H9 (cell line): ENCODE results near the gene SYNRG. TPM values are rescaled to one million over a fixed set of nuclear protein-coding genes. Genes with fewer than 3 reads are reported as not detected.

ENCODE experiments used
- DNase-seq: peaks from one replicate; pipeline ENCODE4 v3.0.0-alpha.2; 2017
- H2AFZ ChIP-seq: one replicate; pipeline ENCODE4 v1.6.1; 2013; ENCODE audit warnings: mild to moderate bottlenecking, low read length, control low read depth, moderate library complexity
- H2AK5ac ChIP-seq: 2 replicates; pipeline ENCODE4 v1.6.1; 2013; ENCODE audit warnings: low read length, control low read depth, mixed read lengths; ENCODE audit not compliant: insufficient read length
- H2BK120ac ChIP-seq: one replicate; pipeline ENCODE4 v1.6.1; 2013; ENCODE audit warnings: low read depth, mild to moderate bottlenecking, low read length, control low read depth, inconsistent platforms; ENCODE audit not compliant: poor library complexity, severe bottlenecking
- H2BK12ac ChIP-seq: 2 replicates; pipeline ENCODE4 v1.6.1; 2013; ENCODE audit warnings: low read length, control low read depth, mixed read lengths, low read depth; ENCODE audit not compliant: insufficient read length
- H2BK15ac ChIP-seq: 2 replicates; pipeline ENCODE4 v1.6.1; 2013; ENCODE audit warnings: low read depth, low read length, control low read depth
- H2BK20ac ChIP-seq: one replicate; pipeline ENCODE4 v1.6.1; 2013; ENCODE audit warnings: low read depth, mild to moderate bottlenecking, low read length, control low read depth, inconsistent platforms; ENCODE audit not compliant: poor library complexity, severe bottlenecking
- H2BK5ac ChIP-seq: 2 replicates; pipeline ENCODE4 v1.6.1; 2013; ENCODE audit warnings: low read length, control low read depth, mixed read lengths; ENCODE audit not compliant: insufficient read length
- H3K14ac ChIP-seq: 2 replicates; pipeline ENCODE4 v1.6.1; 2013; ENCODE audit warnings: low read length, control low read depth; ENCODE audit not compliant: insufficient read depth
- H3K18ac ChIP-seq: 2 replicates; pipeline ENCODE4 v1.6.1; 2013; ENCODE audit warnings: low read depth, mild to moderate bottlenecking, mixed read lengths, low read length, control low read depth; ENCODE audit not compliant: insufficient read length
- H3K23ac ChIP-seq: 2 replicates; pipeline ENCODE4 v1.6.1; 2013; ENCODE audit warnings: low read length, control low read depth, mixed read lengths, low read depth; ENCODE audit not compliant: insufficient read length
- H3K23me2 ChIP-seq: 2 replicates; pipeline ENCODE4 v1.6.1; 2013; ENCODE audit warnings: low read depth, mild to moderate bottlenecking, mixed read lengths, low read length, control low read depth; ENCODE audit not compliant: insufficient read length, poor library complexity, severe bottlenecking
- H3K27ac ChIP-seq: 2 replicates; pipeline ENCODE4 v1.5.1; 2013; ENCODE audit warnings: low read length, control low read depth, mixed read lengths, low read depth; ENCODE audit not compliant: insufficient read length
- H3K27me3 ChIP-seq: 2 replicates; pipeline ENCODE4 v1.6.1; 2013; ENCODE audit warnings: low read length, control low read depth, inconsistent platforms; ENCODE audit not compliant: insufficient read depth
- H3K4ac ChIP-seq: 2 replicates; pipeline ENCODE4 v1.6.1; 2013; ENCODE audit warnings: low read depth, mild to moderate bottlenecking, control low read depth, inconsistent platforms, low read length, moderate library complexity
- H3K4me1 ChIP-seq: 2 replicates; pipeline ENCODE4 v1.6.1; 2013; ENCODE audit warnings: low read length, control low read depth, inconsistent platforms; ENCODE audit not compliant: insufficient read depth
- H3K4me2 ChIP-seq: 2 replicates; pipeline ENCODE4 v1.6.1; 2013; ENCODE audit warnings: low read length, control low read depth, mixed read lengths; ENCODE audit not compliant: insufficient read length, insufficient read depth
- H3K56ac ChIP-seq: 2 replicates; pipeline ENCODE4 v1.6.1; 2013; ENCODE audit warnings: low read depth, mild to moderate bottlenecking, mixed read lengths, low read length, control low read depth; ENCODE audit not compliant: insufficient read length
- H3K79me1 ChIP-seq: 2 replicates; pipeline ENCODE4 v1.6.1; 2013; ENCODE audit warnings: low read depth, mild to moderate bottlenecking, moderate library complexity, low read length, control low read depth, inconsistent platforms; ENCODE audit not compliant: insufficient read depth, poor library complexity, severe bottlenecking
- H3K79me2 ChIP-seq: 2 replicates; pipeline ENCODE4 v1.6.1; 2013; ENCODE audit warnings: low read length, control low read depth, inconsistent platforms; ENCODE audit not compliant: insufficient read depth
- H3K9ac ChIP-seq: 2 replicates; pipeline ENCODE4 v1.6.1; 2013; ENCODE audit warnings: low read length, control low read depth, mixed read lengths; ENCODE audit not compliant: insufficient read length; ENCODE audit errors: extremely low read depth
- H3K9me3 ChIP-seq: one replicate; pipeline ENCODE4 v1.6.1; 2013; ENCODE audit warnings: low read depth, low read length, inconsistent platforms; ENCODE audit not compliant: control insufficient read depth
- H3T11ph ChIP-seq: one replicate; pipeline ENCODE4 v1.6.1; 2013; ENCODE audit warnings: mild to moderate bottlenecking, low read length, control low read depth, inconsistent platforms
- H4K20me1 ChIP-seq: one replicate; pipeline ENCODE4 v1.6.1; 2013; ENCODE audit not compliant: control insufficient read depth, insufficient read length, insufficient read depth
- H4K5ac ChIP-seq: 2 replicates; pipeline ENCODE4 v1.6.1; 2013; ENCODE audit warnings: low read depth, mild to moderate bottlenecking, mixed read lengths, low read length, control low read depth; ENCODE audit not compliant: insufficient read length
- H4K8ac ChIP-seq: replicated peaks from 2 replicates; pipeline ENCODE4 v1.6.1; 2013; ENCODE audit warnings: low read length, control low read depth, mixed read lengths, low read depth; ENCODE audit not compliant: insufficient read length
- H4K91ac ChIP-seq: 2 replicates; pipeline ENCODE4 v1.6.1; 2013; ENCODE audit warnings: low read depth, mild to moderate bottlenecking, moderate library complexity, mixed read lengths, low read length, control low read depth; ENCODE audit not compliant: insufficient read length
- H3K27ac Mint-ChIP-seq, 3 experiments: 2 replicates in 2 of 3; 3 replicates in 1 of 3; pipeline ENCODE4 v1.8.0; 2020 to 2021; ENCODE audit warnings: mixed read lengths in 3 of 3, mild to moderate bottlenecking in 1 of 3, moderate library complexity in 1 of 3
- H3K27me3 Mint-ChIP-seq: 2 replicates; pipeline ENCODE4 v1.8.0; 2021; ENCODE audit warnings: low read depth, mild to moderate bottlenecking, moderate library complexity, mixed read lengths
- H3K36me3 Mint-ChIP-seq, 3 experiments: 2 replicates in 2 of 3; 3 replicates in 1 of 3; pipeline ENCODE4 v1.8.0; 2020 to 2021; ENCODE audit warnings: low read depth in 3 of 3, mixed read lengths in 3 of 3; ENCODE audit not compliant: insufficient read depth in 1 of 3
- H3K4me1 Mint-ChIP-seq, 2 experiments: 2 replicates each; pipeline ENCODE4 v1.8.0; 2020; ENCODE audit warnings: mixed read lengths in 2 of 2
- H3K4me3 Mint-ChIP-seq, 2 experiments: 2 replicates in 1 of 2; 3 replicates in 1 of 2; pipeline ENCODE4 v1.8.0; 2020 to 2021; ENCODE audit warnings: mild to moderate bottlenecking in 2 of 2, mixed read lengths in 2 of 2, moderate library complexity in 1 of 2
- H3K9me3 Mint-ChIP-seq, 2 experiments: 2 replicates in 1 of 2; 3 replicates in 1 of 2; pipeline ENCODE4 v1.8.0; 2020; ENCODE audit warnings: mild to moderate bottlenecking in 2 of 2, mixed read lengths in 2 of 2, moderate library complexity in 1 of 2
- CTCF ChIP-seq: fragments of 200-600 bp; sonication (generic); conservative IDR thresholded peaks from 3 replicates; pipeline ENCODE4 v1.8.0; 2021; ENCODE audit warnings: antibody characterized with exemption, mild to moderate bottlenecking
- WGBS: extraction: QIAGEN DNeasy Blood & Tissue Kit; methylation state at CpG from one replicate; pipeline ENCODE4 v1.1.7; 2013; ENCODE audit warnings: missing lambda C conversion rate, low lambda C conversion rate, mixed read lengths; ENCODE audit not compliant: insufficient read length; ENCODE audit errors: extremely low coverage; 5-methylcytosine and 5-hydroxymethylcytosine counted together
- total RNA-seq: library from RNA; stranded (reverse); gene quantifications from 2 replicates; pipeline ENCODE4 v1.2.1, GENCODE V29; 2021

Gene SYNRG
- total RNA-seq, 1 experiment from 2014 or later, result 30.5 TPM

GRCh38 chr17:37527249-37527851 is 81.9 kb downstream of the SYNRG start:
- Histone ChIP-seq H3K9ac (no peak overlapping the region), H2BK5ac (no peak overlapping the region), H3K23ac (no peak overlapping the region), H3K4me1 (no peaks in the 10 kb centered on the region), H2BK20ac (no peak overlapping the region), H4K91ac (no peak overlapping the region), H3K56ac (no peak overlapping the region), H2AFZ (no peak overlapping the region), H3K4me2 (no peak overlapping the region), H3T11ph (no peak overlapping the region), H2AK5ac (no peak overlapping the region), H4K8ac (no peak overlapping the region), H3K79me2 (no peaks in the 10 kb centered on the region), H4K5ac (no peak overlapping the region), H2BK120ac (no peak overlapping the region), H3K14ac (no peak overlapping the region), H2BK15ac (no peak overlapping the region), H3K79me1 (no peaks in the 10 kb centered on the region), H3K23me2 (no peaks in the 10 kb centered on the region), H3K9me3 (no peaks in the 10 kb centered on the region), H3K18ac (no peak overlapping the region), H4K20me1 (no peaks in the 10 kb centered on the region), H2BK12ac (no peak overlapping the region), H3K4ac (no peak overlapping the region), H3K27ac (no peak overlapping the region), H3K27me3 (no peaks in the 10 kb centered on the region)
- H3K9me3 Mint-ChIP-seq, result no peaks in the 10 kb centered on the region; a peak in 1 of 5 replicates
- peak; percentile 90 for TF ChIP-seq CTCF
- no peaks in the 10 kb centered on the region for H3K4me1 Mint-ChIP-seq
- H3K36me3 Mint-ChIP-seq, result peaks cover 2 to 31% (median 24%) of the 10 kb centered on the region in 3 experiments; a peak in 6 of 7 replicates
- no peak overlapping the region for H3K4me3 Mint-ChIP-seq
- H3K27ac Mint-ChIP-seq, result no peak overlapping the region
- no peak for DNase-seq
- H3K27me3 Mint-ChIP-seq, result no peaks in the 10 kb centered on the region
- WGBS, result no CpG with 5 or more reads among the region's 5 CpGs
